Measurements from ENCODE around the gene FAM114A1.

DNA sequence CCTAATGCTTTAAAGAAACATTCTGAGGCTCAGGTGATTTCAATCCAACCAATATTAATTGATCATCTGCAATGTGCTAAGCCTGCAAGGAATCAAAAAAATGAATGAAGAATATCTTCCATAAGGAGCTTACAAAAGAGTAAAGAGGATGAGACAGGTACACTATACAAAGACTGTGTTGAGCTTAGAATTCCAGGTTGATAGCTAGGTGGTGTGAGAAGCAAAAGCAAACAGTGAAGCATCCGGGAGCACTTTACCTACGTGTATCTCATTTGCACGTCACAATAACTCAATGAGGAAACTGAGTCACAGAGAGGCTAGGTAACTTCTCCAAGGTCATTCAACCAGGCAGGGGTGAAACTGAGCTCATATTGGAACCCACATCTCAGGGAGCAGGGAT, 37.1 kb downstream of the FAM114A1 start:
- TF ChIP-seq, protein P1, sequence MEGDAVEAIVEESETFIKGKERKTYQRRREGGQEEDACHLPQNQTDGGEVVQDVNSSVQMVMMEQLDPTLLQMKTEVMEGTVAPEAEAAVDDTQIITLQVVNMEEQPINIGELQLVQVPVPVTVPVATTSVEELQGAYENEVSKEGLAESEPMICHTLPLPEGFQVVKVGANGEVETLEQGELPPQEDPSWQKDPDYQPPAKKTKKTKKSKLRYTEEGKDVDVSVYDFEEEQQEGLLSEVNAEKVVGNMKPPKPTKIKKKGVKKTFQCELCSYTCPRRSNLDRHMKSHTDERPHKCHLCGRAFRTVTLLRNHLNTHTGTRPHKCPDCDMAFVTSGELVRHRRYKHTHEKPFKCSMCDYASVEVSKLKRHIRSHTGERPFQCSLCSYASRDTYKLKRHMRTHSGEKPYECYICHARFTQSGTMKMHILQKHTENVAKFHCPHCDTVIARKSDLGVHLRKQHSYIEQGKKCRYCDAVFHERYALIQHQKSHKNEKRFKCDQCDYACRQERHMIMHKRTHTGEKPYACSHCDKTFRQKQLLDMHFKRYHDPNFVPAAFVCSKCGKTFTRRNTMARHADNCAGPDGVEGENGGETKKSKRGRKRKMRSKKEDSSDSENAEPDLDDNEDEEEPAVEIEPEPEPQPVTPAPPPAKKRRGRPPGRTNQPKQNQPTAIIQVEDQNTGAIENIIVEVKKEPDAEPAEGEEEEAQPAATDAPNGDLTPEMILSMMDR (tag by site-specific recombination; IDR thresholded peaks at IDR 0.05), result no peak
- TF ChIP-seq, protein P2, sequence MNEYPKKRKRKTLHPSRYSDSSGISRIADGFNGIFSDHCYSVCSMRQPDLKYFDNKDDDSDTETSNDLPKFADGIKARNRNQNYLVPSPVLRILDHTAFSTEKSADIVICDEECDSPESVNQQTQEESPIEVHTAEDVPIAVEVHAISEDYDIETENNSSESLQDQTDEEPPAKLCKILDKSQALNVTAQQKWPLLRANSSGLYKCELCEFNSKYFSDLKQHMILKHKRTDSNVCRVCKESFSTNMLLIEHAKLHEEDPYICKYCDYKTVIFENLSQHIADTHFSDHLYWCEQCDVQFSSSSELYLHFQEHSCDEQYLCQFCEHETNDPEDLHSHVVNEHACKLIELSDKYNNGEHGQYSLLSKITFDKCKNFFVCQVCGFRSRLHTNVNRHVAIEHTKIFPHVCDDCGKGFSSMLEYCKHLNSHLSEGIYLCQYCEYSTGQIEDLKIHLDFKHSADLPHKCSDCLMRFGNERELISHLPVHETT (tag by site-specific recombination; IDR thresholded peaks at IDR 0.05), result no peak
- TF ChIP-seq ZBTB11 (tag by site-specific recombination; conservative IDR thresholded peaks at IDR 0.05; ENCODE audit: low read depth), result no peak
- TF ChIP-seq ZNF510 (tag by site-specific recombination; IDR thresholded peaks at IDR 0.05; ENCODE audit: insufficient replicate concordance), result no peak
- no peak for TF ChIP-seq ZNF311 (tag by site-specific recombination; IDR thresholded peaks at IDR 0.05; ENCODE audit: borderline replicate concordance)
- TF ChIP-seq TCF7L2 (IDR thresholded peaks at IDR 0.05; ENCODE audit: borderline replicate concordance, low read depth, low read length), result no peak

Data from HEK293 (cell line).